HG03135 (cell line): Measurements from ENCODE around the gene PML.
"Not testable (repeated sequence)": the region's sequence is repeated elsewhere in the genome, so short reads cannot be mapped to it uniquely, and the experiment has no call there.

Experiments
- ATAC-seq: cut with Tn5 transposase; IDR thresholded peaks from one replicate; pipeline ENCODE4 v1.9.1; 2021; ENCODE audit warnings: mild to moderate bottlenecking, moderate library complexity; ENCODE audit not compliant: unreplicated experiment

PML gene

DNA sequence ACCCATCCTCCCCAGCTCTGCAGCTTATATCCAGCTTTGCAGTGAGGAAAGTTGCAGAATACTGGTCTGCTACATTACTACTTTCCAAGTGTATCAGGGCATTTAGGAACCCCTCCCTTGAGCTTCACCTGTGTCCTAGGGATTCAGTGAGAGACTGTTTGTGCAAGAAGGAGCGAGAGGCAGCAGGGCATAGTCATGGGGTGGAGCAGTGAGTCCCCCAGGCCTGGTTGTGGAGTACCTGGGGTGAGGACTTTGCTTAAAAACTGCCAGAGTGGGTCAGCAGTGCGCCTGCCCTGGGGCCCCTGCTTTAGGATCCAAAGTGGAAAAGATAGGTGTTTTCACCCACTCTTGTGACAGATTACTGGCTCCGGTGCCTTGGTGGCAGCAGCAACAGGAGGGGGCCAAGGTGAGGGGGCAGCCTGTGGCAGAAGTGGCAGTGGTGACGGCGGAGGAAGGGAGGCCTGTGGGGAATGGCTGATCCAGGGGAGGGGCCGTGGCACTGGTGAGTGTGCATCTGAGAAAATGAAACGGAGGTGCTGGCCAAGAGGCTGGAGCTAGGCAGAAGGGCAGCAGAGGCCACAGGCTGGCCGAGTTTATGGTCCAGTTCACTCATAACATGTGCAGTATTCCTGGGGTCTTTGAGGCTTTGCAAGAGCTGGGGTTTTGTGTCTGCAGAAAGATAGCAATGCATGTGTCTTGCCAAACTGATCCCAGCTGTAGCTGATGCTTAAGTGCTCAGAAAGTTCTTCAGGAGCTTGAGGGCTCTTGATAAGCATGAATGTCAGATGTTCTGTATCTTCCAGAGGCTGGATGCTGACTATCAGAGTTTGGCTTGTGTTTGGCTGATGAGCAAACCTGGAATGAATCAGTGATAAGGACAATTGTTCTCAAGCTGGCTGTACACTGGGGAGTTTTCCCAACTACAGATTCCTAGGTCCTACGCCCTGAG, 44.5 kb downstream of the PML start:
- no peak for ATAC-seq

DNA sequence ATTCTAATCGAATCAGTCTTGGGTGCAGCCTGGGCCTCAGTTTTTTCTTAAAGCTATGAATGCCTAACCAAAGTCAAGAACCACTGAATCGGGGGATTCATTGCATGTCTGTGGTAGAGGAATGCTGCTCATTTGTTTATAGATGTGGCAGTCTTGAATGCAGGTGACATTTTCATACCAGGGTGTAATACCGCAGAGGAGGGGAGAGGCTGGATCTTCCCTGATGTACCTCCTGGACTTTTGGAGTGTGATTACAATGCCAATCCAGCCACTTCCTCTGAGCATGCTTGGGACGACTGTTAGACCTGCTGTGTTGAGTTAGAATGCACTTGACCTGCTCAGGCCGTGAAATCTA, 45.1 kb downstream of the PML start:
- no peak for ATAC-seq

DNA sequence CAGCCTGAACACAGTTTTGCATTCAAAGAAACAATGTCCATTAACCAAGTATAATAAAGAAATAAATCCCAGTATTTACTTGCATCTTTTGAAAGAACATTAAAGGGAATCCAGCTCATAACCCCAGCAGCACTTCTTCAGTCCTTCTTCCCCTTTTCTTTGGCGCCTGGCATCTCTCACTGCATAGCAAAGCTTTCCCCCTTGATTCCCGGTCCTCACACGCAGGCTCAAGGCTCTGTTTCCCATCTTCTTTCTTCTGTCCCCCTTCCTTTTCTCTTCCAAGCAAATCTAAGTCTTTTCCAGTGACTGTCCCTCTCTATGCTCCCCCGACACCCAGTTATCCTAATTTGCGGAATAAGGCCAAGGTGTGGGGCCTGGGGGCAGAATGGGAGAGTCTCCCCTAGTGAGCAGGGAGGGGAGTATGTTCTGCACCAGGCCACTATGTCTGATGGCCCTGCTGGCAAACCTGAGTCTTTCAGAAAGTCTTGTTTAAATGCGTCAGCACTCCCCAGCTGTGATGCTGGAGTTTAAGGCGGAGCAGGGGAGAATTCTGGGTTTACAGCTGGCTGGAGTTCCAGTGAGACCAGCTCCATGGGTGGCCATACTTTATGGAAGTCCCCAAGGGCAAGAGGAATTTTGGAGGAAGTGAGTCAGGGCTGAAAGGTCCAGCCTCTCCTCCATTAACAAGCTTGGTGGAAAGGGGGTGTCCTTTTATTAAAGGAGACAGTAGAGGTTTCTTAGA, 45.8 kb downstream of the PML start:
- no peak for ATAC-seq

DNA sequence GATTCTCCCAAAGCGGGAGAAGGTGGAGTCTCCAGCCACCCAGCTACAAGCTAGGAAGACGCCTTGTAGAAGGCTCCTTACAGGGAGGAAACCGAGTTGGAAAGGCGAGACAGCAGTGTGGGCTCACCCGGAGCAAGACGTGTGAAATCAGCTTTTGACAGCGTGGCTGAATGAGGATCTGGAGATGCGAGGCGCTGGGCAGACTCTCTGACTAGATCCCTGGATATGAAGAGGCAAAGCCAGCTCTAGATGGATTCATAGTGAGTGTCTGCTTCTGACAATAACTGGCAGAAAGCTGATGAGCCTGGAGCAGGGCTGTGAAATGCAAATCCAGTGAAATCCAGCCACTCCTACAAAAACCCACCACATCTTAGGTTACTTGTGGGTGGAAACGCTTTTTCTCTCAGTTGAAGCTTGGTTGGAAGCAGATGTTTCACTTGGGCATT, 46.8 kb downstream of the PML start:
- no peak for ATAC-seq

DNA sequence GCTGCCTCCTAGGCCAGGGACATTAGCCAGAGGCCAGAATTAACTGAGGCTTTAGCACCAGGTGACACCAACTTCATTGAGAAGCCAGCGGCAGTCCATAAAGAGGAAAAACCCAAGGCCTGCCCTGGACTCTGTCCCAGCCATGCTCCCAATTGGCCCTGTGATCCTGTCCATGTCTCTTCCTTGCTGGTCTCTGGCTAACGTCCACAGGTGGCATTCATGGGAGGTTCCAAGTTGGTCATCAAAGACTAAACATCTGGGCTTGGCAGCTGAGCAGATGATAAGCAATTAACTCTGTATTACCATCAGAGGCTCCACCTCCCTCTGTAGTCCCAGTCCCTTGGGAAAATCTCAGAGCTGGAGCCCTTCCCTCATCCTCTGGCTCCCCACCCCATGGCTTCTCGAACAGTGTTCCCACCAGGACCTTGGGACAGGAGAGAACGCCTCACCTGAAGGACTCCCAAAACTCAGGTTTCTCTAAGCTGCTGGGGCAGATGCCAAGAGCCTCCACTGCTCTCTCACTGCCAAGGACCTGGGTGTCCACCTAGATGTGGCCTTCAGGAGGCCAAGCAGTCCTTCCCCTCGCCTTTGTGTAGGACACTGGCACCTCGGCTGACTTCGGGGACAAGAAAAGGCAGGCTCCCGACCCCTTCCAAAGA, 47.4 kb downstream of the PML start:
- no peak for ATAC-seq

DNA sequence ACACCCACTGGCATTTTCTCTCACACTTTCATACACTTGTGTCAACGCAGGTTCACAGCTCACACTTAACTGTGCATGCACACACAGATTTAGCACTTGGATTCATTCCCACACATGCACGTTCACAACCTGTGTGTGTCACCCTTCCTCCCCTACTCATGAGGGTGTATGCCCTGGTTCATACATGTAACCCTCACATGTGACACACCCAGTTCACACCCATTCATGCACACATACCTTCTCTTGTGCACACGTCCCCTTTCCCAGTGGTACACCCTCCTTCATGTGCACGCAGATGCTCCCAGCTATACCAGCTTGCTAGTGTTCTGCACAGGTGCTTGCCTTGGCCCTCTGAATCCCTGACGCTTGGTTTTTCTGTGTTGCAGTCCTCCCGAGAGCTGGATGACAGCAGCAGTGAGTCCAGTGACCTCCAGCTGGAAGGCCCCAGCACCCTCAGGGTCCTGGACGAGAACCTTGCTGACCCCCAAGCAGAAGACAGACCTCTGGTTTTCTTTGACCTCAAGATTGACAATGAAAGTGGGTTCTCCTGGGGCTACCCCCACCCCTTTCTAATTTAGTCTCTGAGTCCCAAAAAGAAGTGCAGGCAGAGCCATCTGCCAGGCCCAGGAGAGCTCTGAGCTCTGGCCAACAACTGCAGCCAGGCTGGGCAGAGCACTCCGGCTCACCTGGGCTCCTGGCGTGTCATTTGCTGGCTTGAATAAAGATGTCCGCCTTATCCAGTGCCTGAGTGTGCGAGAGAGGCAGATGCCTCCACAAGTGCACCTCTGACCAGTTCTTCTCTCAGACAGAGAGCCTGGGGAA, 48.3 kb downstream of the PML start:
- no peak for ATAC-seq

DNA sequence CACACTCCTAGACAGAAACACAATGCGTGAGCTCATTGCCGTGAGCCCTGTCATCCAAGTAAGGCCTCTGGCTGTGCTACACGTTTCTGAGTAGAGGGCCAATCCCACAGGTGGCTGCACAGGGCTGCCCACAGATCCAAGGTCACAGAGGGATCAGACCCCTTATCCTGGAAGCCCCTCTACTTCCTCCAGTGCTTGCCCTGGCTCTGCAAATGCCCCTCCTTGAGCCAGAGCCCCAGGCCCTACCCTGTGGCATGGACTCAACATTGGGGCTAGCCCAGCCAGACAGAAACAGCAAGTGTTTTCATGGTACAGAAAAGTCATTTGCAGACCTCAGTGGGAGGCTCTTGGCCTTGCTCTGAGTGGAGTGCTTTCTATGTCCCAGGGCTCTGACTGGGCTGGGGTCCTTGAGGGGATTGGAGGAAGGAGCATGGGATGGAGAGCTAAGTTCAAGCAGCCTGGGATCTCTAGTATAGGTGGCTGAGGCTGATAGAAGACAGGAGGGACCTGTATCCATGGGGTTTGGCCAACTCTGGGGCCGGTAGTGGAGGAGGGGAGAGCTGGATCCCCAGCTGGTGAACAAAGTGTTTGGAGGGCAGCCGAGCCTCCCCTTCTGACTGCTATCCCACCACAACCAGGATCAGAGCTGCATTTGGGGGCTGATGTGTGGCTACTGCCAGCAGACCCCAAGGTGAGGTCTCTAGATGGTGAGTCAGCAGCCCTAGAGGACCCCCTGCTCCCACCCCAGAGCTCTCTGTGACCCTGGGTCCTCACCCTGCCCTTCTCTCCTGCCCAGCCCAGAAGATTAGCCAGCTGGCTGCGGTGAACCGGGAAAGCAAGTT, 49.1 kb downstream of the PML start:
- no peak for ATAC-seq

DNA sequence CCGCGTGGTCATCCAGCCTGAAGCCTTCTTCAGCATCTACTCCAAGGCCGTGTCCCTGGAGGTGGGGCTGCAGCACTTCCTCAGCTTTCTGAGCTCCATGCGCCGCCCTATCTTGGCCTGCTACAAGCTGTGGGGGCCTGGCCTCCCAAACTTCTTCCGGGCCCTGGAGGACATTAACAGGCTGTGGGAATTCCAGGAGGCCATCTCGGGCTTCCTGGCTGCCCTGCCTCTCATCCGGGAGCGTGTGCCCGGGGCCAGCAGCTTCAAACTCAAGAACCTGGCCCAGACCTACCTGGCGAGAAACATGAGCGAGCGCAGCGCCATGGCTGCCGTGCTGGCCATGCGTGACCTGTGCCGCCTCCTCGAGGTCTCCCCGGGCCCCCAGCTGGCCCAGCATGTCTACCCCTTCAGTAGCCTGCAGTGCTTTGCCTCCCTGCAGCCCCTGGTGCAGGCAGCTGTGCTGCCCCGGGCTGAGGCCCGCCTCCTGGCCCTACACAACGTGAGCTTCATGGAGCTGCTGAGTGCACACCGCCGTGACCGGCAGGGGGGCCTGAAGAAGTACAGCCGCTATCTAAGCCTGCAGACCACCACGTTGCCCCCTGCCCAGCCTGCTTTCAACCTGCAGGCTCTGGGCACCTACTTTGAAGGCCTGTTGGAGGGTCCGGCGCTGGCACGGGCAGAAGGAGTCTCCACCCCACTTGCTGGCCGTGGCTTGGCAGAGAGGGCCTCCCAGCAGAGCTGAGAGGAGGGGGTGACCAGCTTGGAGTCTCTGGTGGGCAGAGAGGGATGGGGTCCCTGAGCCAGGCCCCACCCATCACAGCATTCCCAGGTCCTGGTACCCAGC, 50.0 kb downstream of the PML start:
- ATAC-seq: no peak

DNA sequence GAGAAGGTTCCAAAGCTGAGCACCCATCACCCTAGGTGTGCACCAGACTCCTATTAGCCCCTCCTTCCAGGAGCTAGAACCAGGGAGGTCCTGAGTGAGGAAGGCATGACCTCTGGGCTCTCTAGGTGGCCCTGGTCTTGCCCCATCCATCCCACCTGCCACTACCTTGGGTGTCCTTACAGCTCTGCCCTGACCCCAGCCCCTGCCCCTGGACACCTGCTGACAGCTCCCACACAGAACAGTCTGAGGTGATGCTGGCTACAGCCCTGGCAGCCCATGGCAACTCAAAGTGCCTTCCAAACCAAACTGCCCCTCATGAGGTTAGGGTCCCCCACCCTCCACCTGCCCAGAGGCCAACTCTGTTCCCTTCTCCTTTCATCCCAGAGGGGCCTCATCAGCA, 50.7 kb downstream of the PML start:
- ATAC-seq: no peak

DNA sequence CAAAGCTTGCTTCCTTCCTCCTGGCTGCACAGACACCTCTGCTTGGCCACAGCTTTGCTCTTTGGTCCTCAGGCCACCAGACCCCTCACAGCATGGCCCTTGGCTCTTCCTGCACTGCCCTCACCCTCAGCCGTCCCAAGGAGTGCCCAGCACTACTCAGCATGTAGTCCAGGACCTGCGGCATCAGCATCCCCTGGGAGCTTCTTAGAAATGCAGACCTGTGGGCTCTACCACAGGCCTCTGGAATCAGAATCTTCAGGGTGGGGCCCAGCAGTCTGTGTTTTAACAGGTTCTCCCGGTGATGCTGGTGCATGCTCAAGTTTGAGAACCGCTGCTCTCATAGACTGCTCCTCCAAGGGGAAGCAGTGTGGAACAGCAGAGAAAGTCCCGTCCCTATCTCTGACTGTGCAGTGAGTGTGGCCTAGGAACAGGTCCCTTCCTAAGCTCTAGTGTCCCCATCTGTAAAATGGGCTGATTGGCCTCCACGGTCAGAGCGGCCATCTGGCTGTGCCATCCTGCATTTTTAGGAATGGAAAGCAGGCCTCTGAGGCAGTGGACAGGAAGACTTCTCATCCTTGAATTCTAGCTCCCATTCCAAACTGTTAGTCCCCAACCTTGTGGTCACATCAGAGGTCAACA, 51.2 kb downstream of the PML start:
- no peak for ATAC-seq

DNA sequence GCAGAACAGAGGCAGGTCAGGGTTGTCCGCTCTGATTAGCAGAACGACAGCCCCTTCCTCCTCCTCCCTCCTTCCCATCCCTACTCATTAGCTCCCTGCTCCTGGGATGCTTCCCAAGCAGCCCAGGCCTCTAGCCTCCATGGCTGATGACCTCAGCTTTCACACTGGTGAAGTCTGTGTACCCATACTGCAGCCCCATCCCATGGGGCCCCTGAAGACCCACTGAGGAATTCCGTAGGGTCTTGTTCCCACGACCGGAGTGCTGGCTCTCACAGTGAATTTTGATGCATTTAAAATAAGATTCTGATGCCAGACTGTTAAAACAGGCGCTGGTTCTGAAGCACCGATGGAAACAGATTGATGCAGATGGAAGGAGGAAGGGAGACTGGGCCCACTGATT, 51.8 kb downstream of the PML start:
- no peak for ATAC-seq

DNA sequence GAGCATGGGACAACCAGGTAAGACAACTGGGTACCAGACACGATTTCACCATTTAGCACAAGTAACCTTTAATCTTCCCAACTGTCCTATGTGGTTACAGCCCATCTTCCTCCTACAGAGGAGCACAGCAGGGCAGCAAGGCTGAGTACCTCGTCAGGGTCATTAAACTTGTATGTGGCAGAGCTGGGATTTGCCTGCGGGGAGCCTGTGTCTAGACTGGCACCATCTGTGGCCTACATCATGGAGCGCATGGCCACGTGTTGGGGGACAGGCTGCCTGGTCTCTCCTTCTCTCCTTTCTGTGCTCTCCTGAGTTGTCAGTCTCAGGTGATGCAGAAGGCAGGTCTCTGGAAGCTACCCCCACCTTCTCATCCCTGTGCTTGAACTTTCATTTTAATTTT, 55.6 kb downstream of the PML start:
- no peak for ATAC-seq

DNA sequence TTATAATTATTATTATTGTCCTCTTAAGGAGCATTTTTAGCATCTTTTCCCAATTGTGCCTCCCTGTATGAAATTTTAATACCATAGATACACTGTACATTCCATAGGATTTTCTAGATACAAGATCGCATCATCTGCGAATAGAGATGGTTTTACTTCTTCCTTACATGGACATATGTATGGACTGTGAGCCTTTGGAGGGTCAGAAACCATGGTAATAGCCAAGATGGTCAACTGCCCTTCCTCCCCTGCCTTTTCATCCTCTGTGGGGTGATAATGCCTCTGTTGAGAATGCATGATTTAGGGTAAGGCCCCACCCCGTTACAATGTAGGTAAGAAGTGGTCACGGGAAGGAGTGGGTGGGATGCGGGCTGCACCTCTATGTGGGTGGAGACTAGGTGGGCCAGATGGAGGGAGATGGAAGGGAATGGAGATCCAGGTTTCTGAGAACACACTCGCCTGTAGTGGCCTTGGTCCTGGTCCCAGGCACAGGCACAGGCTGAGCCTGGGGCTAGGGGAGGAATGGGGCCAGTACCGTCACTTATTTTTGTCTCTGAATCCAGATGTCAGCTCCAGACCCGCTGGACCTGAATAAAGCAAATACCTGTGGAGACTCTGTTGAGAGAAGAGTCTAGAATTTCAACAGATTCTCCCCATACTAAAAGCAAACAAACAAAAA, 56.2 kb downstream of the PML start:
- ATAC-seq: no peak

DNA sequence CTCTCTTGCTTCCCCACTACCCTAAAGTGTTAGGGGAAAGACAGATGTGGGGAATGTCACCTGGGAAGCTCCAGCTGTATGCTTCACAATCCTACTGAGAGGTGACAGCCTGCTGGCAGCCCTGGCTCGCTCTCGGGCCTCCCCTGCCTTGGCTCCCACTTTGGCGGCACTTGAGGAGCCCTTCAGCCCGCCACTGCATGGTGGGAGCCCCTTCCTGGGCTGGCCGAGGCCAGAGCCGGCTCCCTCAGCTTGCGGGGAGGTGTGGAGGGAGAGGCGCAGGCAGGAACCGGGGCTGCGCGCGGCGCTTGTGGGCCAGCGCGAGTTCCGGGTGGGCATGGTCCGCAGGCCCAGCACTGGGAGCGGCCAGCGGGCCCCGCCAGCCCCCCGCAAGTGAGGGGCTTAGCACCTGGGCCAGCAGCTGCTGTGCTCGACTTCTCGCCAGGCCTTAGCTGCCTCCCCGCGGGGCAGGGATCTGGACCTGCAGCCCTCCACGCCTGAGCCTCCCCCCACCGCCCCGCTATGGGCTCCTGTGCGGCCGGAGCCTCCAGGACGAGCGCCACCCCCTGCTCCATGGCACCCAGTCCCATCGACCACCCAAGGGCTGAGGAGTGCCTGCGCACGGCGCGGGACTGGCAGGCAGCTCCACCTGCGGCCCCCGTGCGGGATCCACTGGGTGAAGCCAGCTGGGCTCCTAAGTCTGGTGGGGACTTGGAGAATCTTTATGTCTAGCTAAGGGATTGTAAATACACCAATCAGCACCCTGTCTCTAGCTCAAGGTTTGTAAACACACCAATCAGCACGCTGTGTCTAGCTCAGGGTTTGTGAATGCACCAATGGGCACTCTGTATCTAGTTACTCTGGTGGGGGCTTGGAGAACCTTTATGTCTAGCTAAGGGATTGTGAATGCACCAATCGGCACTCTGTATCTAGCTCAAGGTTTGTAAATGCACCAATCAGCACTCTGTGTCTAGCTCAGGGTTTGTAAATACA, 58.0 kb downstream of the PML start:
- ATAC-seq: not testable (repeated sequence)

DNA sequence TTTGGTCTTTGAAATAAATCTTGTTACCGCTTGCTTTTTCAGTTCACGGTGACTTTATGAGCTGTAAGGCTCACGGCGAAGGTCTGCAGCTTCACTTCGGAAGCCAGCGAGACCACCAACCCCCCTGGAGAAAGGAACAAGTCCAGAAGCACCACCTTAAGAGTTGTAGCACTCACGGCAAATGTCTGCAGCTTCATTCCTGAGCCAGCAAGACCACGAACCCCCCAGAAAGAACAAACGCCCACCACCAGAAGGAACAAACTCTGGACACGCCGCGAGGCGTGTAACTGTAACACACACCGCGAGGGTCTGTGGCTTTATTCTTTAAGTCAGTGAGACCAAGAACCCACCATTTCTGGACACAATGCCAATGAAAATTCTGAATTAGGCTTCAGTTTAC, 59.0 kb downstream of the PML start:
- no peak for ATAC-seq

DNA sequence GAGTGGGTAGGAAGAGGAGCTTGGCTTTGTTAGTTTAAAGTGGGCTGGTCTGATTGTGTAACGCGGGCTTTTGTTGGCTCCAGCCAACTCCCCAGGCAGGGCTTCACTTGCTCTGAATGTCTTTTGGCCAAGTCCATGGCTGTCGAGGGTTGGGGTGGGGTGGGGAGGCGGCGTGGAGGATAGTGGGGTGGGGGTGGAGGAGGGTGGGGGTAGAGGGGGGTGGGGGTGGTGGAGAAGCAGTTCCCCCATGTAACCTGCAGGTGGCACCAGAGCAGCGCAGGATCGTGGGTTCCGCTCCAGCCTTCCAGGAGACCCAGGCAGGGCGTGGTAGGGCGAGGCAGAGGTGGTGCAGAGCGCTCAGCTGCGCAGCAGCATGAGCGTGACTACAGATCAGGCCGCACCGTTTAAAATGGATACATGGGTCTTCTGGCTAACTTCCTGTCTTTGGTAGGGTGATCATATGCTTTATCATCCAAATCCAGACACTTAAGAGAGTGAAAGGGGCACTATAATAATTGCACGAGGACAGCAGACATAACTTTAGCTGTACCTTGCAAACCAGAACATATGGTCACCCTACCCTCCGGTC, 59.5 kb downstream of the PML start:
- ATAC-seq: no peak
